HG03064 (cell line): Measurements from ENCODE around the gene CLPTM1L.
"Not testable (repeated sequence)": the region's sequence is repeated elsewhere in the genome, so short reads cannot be mapped to it uniquely, and the experiment has no call there.

Experiments
- ATAC-seq: cut with Tn5 transposase; IDR thresholded peaks from one replicate; pipeline ENCODE4 v1.9.1; 2021; ENCODE audit warnings: low read depth; ENCODE audit not compliant: unreplicated experiment

CLPTM1L gene

GRCh38 chr5:1328237-1329110 lies 16.4 kb downstream of the CLPTM1L start:
- not testable (repeated sequence) for ATAC-seq

DNA sequence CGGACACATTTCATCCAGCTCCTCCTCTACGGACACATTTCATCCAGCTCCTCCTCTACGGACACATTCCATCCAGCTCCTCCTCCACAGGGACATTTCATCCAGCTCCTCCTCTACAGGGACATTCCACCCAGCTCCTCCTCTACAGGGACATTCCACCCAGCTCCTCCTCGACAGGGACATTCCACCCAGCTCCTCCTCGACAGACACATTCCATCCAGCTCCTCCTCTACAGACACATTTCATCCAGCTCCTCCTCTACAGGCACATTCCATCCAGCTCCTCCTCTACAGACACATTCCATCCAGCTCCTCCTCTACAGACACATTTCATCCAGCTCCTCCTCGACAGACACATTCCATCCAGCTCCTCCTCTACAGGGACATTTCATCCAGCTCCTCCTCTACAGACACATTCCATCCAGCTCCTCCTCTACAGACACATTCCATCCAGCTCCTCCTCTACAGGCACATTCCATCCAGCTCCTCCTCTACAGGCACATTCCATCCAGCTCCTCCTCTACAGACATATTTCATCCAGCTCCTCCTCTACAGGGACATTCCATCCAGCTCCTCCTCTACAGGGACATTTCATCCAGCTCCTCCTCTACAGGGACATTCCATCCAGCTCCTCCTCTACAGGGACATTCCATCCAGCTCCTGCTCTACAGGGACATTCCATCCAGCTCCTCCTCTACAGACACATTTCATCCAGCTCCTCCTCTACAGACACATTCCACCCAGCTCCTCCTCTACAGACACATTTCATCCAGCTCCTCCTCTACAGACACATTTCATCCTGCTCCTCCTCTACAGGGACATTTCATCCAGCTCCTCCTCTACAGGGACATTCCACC lies 17.8 kb downstream of the CLPTM1L start:
- ATAC-seq: not testable (repeated sequence)

- ATAC-seq: not testable (repeated sequence)
Measured at GRCh38 chr5:1326532-1326875, 18.4 kb downstream of the CLPTM1L start.

DNA sequence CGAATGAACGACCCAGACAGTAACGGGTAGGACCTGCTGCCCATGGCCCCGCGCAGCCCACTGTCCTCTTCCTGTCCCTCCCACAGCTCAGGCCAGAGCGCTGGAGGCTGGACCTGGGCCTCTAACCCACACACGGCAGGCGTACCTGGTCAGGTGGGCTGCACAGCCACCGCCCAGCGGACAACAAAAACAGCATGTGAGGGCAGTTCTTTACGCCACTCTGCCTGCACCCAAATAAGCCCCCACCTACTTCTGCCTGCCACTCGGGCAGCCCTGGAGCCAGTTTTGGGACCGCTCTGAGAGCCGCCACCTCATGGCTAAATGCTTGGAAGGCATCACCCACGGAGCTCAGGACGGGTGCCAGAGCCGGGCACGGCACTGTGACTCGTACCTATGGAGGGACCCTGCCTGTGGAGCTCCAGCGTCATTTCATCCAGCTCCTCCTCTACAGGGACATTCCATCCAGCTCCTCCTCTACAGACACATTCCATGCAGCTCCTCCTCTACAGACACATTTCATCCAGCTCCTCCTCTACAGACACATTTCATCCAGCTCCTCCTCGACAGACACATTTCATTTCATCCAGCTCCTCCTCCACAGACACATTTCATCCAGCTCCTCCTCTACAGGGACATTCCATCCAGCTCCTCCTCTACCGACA lies 18.9 kb downstream of the CLPTM1L start:
- ATAC-seq: no peak

- no peak for ATAC-seq
Measured at GRCh38 chr5:1325191-1325741, 19.6 kb downstream of the CLPTM1L start.

GRCh38 chr5:1324719-1325190 lies 20.1 kb downstream of the CLPTM1L start:
- ATAC-seq: no peak

DNA sequence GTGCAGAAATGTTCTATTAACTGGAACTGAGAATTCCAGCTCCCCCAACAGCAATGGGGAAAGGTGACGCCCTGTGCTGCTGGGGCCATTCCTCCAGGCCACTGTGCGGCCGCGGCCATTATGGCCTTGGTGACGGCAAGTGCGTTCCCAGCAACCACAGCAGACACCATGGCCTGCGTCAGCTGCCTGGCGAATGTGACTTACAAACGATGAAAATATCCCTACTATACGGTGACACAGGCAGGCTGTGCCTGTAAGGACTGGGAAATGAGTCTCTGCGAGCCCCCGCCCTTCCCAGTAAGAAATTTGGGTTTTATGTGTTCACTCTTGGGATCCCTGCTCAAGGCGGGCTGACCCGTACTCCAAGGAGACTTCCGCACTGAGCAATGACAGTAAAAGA lies 20.6 kb downstream of the CLPTM1L start:
- no peak for ATAC-seq

GRCh38 chr5:1323803-1324173 lies 21.1 kb downstream of the CLPTM1L start:
- no peak for ATAC-seq

GRCh38 chr5:1322955-1323802 lies 21.7 kb downstream of the CLPTM1L start:
- ATAC-seq: no peak

GRCh38 chr5:1322036-1322900 lies 22.6 kb downstream of the CLPTM1L start:
- ATAC-seq: no peak

DNA sequence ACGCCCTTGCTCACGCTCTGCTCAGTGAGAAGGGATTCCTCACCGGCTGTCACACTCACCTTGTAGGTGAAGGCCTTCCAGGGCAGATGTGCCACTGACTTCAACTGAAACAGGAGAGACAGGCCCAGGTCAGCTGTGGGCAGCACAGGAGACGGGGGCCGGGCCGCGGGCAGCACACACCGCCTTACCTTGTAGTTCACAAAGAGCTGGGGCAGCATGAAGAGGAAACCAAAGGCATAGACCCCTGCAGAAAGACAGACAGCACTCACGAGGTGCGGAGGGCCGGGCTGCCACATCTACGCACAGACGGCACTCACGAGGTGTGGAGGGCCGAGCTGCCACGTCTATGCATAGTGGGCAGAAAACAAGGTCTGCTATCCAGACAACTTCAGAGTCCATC lies 23.3 kb downstream of the CLPTM1L start:
- no peak for ATAC-seq

DNA sequence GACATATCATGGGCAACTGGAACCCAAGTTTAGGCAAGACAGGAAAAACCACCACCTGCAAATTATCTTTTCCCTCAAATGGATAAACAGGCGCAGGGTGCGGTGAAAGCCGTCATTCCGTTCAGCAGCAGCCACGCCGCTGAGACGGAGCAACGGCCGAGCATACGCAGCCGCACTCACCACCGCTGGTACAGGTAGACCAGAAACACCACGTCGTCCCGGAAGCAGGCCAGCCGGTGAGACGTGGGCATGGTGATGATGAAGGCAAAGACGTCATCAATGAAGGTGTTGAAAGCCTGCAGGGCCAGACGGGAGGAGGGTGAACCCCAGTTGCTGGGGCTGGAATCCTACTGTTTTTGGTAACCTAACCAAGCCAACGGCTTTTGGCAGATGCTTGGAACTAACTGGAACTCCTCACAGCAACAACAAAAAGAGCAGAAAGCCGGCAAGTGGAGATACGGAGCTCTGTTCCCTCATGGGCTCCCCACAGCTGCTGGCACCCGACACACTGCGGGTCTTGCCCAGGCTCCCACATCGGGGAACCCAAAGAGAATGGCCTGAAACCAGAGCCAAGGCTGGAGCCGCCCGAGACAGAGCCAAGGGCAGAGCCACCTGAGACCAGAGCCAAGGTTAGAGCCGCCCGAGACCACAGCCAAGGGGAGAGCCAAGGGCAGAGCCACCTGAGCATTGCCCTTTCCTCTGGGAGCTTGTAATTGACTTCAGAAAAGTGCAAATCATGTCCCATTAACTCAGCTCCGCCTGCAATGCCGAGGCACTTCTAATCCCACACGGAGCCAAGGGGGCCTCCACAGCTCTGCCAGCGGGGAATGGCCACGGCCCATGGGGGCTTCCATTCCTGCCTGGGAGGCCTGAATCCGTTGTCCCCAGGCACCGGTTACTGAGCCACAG lies 24.2 kb downstream of the CLPTM1L start:
- no peak for ATAC-seq

GRCh38 chr5:1319436-1320256 lies 25.3 kb downstream of the CLPTM1L start:
- no peak for ATAC-seq

DNA sequence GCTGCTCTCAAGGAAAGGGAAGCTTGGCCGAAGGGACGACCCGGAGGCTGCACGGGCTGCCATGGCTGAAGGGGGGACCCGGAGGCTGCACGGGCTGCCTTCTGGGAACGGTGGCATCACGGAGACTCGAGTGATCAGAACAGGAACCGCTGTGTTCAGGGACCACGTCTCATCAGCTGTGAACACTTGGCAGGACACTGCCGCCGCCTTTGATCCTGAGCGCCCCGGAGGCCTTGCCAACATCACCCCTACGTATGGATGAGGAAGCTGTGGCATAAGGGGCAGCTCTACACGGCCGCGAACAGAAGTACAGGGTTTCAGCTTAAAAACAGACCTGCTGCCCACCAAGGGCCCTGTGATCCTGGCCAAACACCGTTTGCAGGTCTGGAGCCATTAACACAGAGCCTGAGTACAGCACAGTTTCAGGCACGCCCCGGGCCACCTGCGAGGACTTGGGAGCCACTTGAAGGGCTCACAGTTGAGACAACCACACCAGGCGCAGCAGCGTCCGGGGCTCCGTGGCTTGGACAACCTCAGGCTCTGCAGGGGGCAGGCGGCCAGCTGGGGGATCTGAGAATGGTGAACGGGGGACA lies 26.1 kb downstream of the CLPTM1L start:
- ATAC-seq: no peak

DNA sequence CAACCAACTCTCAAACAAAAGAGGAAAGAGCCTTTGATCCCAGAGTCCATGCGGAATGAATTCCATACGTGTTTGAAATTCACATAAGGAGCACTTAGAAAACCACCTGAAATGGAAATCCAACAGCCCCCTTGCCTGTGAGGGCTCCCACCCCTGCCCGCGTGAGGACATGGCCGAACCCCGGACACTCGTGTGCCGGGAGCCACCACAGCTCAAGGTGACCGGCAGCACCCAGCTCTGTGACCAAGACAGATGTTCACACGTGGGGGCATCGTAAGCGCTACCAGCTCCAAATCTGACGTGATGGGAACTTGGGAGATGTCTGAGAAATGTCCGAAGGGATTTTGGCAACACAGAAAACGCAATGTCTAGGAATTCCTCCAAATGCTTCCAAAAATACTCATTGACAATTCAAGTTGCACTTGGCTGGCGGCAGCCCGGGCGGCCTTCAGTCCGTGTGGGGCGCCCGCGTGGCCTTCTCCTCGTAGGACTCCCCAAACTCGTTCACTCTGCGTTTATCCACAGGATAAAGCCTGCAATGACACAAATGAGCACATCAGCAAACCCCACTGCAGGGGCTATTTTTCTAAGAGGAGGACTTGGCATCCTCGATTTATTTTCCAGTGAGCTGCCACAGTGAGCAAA lies 26.9 kb downstream of the CLPTM1L start:
- no peak for ATAC-seq
